Tibial nerve (tissue), 3 donors: ENCODE measurements around the gene PDSS2.

Source experiments
- CTCF ChIP-seq, 5 experiments: fragments of 200-600 bp in 3 of 5; fragments of 450-650 bp in 2 of 5; sonication (generic) in 3 of 5; IDR thresholded peaks; one replicate each; pipeline ENCODE4 v1.5.1; 2016 to 2019; ENCODE audit warnings: antibody characterized with exemption in 5 of 5, mild to moderate bottlenecking in 3 of 5, moderate library complexity in 2 of 5
- POLR2A ChIP-seq, 2 donors: fragments of 450-650 bp; IDR thresholded peaks; one replicate each; pipeline ENCODE4 v1.6.1; 2017; ENCODE audit warnings: antibody characterized with exemption in 2 of 2, mild to moderate bottlenecking in 2 of 2, moderate library complexity in 2 of 2

- TF ChIP-seq CTCF (IDR thresholded peaks at IDR 0.05) (no peak), POLR2A (IDR thresholded peaks at IDR 0.05) (no peak)
Observed at GRCh38 chr6:107308677-107309076, 150.7 kb downstream of the PDSS2 start.
